HG02884 (cell line): Measurements from ENCODE around the gene KCNH1.

ENCODE experiments used
- ATAC-seq: cut with Tn5 transposase; IDR thresholded peaks from one replicate; pipeline ENCODE4 v1.9.1; 2021; ENCODE audit warnings: mild to moderate bottlenecking, moderate library complexity; ENCODE audit not compliant: unreplicated experiment

Gene KCNH1

GRCh38 chr1:210771131-210771530, 362.8 kb downstream of the KCNH1 start:
- ATAC-seq, result no peak

- no peak for ATAC-seq
These were observed 363.5 kb downstream of the KCNH1 start for GRCh38 chr1:210770396-210770984.

DNA sequence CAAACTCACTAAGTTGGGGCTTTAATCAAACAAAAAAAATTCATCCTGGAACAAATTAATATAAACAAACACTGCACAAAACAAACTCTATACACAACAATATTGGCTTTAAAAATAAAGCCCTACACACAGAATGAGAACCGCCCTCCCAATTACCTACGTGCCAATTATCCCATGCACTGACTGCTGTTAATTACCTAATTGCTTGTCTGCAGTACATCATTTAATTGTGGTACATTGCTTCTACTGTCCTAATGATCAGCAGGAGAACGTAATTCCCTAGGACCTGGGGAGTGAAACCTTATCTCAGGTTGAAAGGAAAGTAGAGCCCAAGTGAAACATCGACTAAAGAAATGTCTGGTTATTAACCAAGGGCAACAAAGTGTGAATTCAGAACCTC, 364.5 kb downstream of the KCNH1 start:
- no peak for ATAC-seq

DNA sequence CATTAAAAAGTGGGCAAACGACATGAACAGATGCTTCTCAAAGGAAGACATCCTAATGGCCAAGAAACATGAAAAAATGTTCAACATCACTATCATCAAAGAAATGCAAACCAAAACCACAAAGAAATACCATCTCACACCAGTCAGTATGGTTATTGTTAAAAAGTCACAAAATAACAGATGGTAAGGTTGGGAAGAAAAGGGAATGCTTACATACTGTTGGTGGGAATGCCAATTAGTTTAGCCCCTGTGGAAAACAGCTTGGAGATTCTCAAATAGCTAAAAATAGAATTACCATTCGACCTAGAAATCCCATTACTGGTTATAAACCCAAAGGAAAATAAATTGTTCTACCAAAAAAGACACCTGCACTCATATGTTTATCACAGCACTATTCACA, 369.4 kb downstream of the KCNH1 start:
- ATAC-seq, result no peak

GRCh38 chr1:210758761-210759160, 375.2 kb downstream of the KCNH1 start:
- ATAC-seq, result no peak

DNA sequence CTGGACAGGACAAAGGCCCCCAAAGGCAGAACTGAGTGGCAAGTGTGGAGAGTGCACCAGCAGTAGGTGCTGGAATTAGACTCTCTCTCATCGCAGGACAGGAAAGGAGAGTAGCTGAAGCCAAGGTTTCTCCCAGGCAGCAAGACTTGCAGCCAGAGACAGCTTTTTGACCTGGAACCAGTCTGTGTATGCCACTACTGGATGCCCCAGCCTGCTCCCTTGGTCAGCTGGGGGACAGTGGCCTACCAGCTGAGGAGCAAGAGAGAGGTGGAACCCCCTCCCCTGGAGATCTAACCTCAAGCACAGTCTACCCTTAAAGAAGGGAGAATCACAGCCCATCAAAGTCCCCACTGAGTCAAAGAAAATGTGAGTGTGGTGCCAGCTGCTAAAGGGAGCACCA, 375.7 kb downstream of the KCNH1 start:
- ATAC-seq, result no peak

- ATAC-seq, result no peak
These were observed 376.3 kb downstream of the KCNH1 start for GRCh38 chr1:210757677-210758076.

DNA sequence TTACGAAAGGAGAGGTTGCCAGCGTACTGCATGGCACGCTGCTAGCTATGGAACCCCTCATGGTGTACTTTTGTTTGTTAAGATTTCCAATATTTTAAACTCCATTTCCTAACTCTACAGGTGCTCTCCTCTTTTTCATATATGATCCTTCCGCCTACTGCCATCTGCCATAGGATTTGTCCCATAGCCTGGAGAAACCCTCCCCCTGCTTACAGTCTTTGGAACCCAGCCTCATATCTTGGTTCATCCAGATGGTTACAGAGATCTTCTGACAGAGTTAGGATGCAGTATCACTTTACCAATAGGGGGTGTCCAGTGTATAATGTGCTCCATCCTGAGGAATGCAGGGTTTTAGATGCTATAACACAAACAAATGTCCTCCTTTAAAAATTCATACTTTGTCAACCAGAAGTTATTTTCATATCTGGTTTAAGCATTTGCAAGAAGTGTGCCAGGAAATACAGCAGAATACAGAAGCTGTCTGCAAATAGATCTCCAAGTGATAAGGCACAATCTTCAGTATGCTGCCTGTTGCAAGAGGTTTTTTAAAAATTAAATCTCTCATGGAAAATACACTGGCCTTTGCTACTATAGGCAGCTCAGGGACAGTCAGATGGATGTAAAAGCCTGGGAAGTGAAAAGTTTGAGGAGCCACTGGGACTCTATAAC, 377.8 kb downstream of the KCNH1 start:
- no peak for ATAC-seq

DNA sequence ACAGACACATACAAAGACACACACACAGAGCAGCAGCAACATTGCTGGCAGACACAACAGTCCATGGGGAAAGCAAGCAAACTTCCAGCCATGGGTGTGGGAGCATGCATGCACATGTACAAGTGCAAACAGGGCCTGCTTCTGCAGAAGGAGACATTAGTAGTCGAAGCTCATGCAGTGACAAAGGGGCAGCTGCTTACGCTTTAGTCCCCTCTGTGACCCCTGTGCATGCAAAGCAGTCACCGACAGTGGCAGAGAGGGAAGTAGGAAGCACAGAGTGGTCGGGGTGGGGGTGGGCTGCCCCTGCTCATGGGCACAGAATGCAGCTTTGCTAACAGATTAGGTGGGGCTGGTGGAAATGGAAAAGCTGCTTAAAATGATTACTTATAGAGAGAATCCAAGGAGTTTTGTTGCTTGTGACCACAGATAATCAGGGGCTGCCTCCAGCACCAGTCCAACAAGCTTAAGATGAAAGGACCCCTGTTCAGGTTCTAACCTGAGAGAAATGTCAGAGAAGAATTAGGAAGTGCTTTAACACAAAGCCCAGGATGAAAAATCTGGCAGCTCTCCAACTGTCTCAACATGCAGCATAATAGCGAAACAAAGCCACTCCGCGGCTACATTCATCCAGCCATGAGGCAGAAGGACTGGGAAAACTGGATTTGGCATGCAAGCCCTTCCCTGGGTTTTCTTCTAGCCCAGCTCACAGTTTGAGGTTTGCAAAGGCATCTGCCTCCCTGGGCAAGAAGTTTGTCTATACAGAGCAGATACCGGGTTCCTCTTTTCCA, 378.9 kb downstream of the KCNH1 start:
- no peak for ATAC-seq

DNA sequence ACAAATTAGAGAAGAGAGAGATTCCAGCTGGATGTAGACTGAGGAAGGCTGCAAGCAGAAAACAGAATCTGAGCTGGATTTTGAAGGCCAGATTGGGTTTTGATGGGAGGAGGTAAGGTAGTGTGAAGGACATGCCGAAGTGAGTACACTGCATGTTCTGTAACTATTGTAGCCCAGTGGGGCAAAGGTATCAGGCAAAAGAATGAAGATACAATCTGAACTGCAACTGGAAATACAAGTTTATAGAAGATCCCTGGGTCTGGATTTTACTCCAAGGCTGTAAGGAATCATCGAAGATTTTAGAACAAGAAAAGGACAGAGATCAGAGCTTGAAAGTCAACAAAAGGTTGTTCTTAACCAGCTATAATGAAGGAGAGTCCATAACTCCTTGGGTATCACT, 382.0 kb downstream of the KCNH1 start:
- ATAC-seq, result no peak

- ATAC-seq, result no peak
These were observed 383.5 kb downstream of the KCNH1 start for GRCh38 chr1:210750468-210750867.

DNA sequence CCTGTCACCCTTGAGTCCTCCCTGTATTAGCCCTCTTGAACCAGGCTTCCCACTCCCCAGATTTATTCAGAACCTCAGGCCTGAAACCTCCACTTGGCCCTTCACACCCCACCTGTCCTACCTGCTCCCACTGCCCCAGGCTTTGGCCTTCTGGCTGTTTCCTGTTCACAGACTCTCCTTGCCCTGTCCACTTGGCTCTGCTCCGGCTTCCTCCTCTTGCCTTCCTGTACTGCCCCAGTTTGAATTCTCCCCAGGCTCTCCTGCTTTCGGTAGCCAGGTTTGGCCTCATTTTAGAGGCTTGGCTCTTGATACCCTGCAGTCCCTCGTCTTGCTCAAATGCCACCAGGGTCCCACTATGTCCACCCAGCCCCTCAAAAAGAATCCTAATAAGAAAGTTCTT, 385.2 kb downstream of the KCNH1 start:
- no peak for ATAC-seq

GRCh38 chr1:210747890-210748289, 386.1 kb downstream of the KCNH1 start:
- ATAC-seq, result no peak

GRCh38 chr1:210747112-210747511, 386.8 kb downstream of the KCNH1 start:
- no peak for ATAC-seq

DNA sequence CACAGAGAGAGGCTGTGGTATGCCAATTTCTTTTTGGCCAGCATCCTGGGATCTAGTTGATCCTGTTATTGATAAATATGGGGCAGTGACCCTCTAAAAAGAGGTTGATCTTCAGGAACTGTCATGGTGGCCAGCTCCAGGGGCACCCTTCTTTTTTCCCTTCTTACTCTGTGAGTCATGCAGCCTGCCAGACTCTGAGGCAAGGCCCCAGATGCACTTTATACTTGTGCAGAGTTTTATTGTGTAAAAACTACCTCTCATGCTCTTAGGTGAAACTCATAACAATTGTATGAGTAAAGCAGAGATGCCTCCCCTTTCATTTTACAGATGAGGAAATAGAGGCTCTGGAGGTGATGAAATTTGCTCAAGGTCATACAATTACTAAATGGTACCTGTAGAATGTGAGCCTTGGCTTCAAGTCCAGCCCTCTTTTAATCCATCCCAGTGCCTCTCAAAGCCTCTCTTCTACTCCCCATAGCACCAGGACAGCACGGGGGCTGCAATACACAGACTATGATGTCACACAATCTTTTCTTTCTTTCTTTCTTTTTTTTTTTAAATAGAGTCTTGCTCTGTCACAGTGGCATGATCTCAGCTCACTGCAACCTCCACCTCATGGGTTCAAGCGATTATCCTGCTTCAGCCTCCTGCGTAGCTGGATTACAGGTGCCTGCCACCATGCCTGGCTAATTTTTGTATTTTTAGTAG, 387.8 kb downstream of the KCNH1 start:
- ATAC-seq, result no peak

- ATAC-seq, result no peak
These were observed 390.9 kb downstream of the KCNH1 start for GRCh38 chr1:210743038-210743437.

DNA sequence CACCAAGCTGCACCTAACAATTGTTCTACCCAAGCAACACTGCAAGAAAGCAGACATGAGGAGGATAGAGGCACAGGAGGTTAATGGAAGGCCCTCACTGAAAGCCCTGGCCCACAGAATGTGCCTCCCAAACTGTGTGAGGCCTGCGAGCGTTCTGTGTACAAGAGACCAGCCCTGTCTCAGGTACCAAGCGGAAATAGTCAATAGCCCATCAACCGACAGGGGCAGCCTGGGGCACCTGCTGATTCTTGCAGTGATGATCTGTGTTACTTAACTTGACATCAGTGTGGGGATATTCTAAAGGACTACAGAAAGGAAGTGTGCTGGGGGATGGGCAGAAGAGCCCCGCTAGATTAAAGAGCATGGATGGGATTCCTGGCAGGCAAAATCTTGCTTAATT, 392.4 kb downstream of the KCNH1 start:
- ATAC-seq, result no peak

DNA sequence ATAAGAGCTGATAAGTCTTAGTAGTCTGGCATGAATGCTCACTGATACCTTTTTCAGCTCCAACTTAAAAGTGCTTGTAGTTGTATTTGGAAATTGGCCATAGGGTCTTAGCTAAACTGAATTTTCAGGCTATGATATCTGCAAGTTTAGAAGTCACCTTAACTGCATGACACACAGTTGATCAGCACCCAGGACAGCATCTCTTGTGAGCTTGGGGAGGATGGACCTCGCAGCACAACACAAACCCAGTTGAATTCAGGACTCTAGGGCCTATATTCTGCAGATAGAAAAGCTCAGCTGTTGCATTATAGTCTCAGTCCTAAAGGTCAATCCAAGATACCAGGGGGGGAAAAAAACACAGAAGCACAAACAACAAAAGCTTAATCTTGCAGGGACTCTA, 394.3 kb downstream of the KCNH1 start:
- ATAC-seq, result no peak

GRCh38 chr1:210738256-210738655, 395.7 kb downstream of the KCNH1 start:
- ATAC-seq, result no peak

DNA sequence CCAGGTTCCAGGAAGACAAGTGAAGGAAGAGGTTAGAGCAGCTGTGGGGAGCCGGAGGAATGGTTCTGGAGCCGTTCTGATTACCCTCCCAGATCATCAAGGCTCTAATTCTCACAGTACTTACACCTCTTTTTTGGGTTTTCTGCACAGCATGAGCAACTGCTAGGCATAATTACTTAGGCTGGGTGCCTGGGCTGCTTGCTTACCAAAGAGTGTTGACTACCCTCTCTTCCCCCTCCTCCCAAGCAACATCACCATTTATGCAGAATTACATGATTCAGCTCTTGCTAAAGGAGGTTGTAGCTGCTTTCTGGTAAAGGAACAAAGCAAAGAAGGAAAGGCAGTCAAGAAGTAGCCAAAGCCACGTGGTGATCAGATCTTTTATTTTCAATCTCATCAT, 397.2 kb downstream of the KCNH1 start:
- no peak for ATAC-seq

DNA sequence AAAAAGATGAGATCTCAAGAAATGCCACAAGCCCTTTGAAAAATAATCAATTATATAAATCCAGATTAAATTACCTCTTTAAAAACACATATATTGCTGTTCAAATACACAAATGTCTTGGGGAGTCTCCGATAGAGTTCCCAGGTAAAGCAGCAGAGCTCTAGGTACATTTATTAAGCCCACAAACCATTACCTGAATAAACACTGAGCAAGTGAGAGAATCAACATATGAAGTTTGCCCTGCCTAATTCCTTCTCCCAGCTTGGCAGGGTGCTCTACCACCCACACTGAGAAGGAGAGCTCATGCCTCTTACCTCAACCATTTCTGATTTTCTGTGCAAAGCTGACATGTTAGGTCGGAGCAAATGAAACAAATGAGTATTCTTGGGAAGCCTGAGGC, 402.4 kb downstream of the KCNH1 start:
- no peak for ATAC-seq

DNA sequence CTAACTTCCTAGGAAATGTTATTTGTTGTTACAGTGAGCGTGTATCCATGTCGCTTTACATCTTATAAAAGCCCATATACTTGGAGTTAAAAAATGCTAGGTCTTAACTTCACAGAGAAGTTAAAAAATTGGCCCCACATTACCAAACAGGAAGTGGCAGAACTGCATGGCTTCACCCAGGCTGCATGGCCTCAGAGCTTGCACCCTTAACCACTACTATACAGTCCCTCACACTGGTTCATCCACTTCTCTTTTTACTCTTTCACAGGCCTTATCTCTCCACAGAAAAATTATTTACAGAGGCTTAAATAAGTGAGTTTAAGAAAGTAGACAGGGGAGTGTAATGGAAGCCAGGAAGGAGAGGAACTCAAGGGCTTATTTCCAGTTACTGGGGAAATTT, 402.8 kb downstream of the KCNH1 start:
- ATAC-seq, result no peak
